GM18867 (cell line): Measurements from ENCODE around the gene C6orf62.
"Not testable (repeated sequence)": the region's sequence is repeated elsewhere in the genome, so short reads cannot be mapped to it uniquely, and the experiment has no call there.

Experiments used
- ATAC-seq: cut with Tn5 transposase; IDR thresholded peaks from one replicate; pipeline ENCODE4 v1.9.1; 2021; ENCODE audit warnings: mild to moderate bottlenecking, moderate library complexity; ENCODE audit not compliant: unreplicated experiment

Gene C6orf62

DNA sequence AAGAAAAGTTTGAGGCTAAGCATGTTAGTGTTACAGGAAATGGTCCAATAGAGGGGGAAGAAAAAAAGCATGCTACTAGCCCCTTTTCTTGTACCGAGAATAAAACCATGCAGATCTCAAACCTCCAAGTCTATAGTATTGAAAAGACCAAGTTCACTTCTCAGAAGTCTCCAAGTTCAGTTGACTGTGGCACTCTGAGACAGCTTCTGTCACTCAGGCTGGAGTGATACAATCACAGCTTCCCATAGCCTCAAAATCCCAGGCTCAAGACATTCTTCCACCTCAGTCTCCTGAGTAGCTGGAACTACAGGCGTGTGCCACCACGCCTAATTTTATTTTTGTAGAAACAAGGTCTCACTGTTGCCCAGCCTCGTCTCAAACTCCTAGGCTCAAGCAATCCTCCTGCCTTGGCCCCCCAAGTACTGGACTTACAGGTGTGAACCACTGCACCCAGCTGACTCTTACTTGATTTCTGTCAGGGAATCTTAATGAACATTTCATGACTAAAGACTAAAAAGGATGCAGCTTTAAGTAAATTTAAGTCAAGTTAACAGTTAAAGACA, 16.2 kb downstream of the C6orf62 start:
- ATAC-seq: no peak

DNA sequence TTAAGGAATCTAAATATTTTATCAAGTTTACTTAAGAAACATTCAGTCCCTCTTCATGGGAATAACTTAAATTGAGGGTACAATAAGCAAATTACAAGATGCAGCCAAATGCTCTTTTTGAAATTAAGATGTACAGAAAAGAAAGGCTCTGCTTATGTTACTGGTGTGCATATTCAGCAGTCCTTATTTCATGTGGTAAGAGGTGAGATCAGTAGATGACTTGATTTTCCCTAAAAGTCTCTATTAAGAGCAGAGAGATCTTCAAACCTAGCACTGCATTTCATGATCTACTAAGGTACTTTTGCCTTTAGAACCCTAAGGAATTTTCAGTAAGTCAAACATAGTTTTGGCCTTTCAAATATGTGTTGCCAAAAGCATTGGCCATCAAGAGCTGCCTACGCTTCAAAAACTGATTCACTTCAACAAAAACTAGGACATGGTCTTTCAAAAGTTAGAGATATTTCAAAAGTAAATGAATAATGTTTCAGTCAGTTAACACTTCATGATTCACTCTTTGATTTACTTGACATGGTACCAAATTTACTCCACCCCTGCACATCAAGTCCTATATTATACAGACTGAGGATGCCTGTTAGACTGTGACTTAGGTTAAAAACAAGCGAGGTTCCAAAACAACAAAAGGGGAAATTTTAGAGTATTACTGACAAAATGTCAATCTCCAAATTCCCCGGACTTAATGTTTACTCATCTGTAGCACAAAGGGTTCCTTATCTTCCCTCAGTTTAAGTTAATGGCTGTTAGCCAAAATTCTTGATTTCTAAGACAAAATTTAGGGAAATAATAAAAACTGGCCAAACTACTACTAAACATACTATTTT, 19.2 kb downstream of the C6orf62 start:
- ATAC-seq: no peak

DNA sequence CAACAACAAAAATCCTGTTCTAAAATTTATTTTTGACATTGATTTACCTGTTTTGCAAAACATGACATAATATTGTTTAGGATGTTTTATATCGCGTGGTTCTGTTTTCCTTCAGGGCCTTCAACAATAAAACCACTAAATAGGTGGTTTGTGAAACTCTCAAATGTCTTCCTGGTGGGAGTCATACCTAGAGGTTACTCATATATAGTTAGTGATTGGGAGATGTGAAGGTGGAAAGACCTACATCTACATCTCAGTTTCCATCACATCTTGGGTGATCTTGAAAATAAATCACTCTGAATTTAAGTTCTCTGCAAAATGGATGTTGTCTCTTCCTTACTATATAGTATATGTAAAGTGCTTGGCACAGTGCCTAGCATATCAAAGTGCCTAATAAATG, 22.9 kb downstream of the C6orf62 start:
- ATAC-seq: no peak

DNA sequence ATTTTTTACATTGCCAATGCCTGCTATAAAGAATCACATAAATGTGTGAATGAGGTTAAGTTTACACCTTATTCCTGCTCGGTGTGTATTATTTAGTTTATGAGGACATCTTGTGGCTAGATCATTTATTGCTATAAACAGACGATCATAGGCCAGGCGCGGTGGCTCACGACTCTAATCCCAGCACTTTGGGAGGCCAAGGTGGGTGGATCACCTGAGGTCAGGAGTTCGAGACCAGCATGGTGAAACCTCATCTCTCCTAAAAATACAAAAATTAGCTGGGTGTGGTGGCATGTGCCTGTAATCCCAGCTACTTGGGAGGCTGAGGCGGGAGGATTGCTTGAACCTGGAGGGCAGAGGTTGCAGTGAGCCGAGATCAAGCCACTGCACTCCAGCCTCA, 23.3 kb downstream of the C6orf62 start:
- not testable (repeated sequence) for ATAC-seq

DNA sequence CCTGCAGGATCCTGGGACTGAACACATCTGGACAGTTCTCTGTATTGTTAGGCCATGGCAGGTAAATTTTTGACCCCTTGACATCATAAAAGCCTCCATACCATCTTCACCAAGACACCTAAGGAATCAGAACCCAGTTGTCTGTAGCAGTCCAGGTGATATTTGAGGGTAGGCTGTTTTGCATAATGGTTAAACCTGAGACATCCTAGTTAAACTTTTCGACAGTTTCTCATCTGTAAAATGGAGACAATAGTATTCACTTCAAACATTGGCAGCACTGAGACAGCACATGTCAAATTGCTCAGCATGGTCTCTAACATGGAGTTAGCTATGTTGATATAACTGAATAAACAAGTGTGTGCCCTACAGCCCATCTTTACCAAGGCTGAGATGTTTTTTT, 24.8 kb downstream of the C6orf62 start:
- ATAC-seq: no peak

DNA sequence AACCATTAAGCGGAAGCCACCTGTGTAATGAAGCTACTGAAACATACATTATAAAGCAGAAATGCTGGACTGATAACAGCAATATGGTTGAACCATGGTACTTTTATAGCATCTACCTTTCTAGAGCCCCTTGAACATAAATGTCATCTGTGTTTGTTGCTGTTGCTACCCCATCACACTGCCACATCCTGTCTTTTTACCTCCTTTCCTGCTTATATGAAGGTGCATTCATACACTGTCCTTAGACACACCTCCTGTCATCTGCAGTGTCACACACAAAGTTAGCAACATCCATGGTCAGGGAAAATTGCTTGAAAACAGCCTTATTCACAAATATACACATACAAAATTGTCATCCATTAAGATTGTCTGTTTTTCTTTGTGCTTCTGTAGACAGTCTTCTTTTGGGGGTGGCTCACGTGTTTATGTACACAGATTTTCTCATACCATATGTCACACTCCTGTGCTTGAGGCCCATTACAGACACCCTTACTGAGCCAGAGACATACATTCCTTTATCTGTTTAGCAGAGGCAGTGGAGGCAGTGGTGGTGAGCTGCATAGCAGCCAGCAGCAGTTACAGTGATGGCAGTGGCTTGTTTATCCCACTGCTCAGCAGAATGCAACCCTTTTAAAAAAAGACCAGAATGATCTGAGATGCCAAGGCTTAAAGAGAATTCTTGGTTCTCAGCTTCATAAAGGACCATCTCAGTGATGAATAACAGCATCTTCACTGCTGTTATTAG, 25.9 kb downstream of the C6orf62 start:
- no peak for ATAC-seq

DNA sequence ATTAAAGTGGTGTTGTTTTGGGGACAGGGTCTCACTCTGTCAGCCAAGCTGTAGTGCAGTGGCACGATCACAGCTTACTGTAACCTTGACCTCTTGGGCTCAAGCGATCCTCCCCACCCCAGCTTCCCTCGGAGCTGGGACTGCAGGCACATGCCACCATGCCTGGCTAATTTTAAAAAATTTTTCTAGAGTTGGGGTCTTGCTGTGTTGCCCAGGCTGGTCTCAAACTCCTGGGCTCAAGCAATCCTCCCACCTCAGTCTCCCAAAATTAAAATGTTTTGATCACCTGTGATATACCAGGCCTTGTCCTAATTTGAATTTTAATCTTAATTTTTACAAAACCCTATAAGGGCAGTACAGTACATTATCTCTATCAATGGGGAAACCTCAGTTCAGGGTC, 26.5 kb downstream of the C6orf62 start:
- no peak for ATAC-seq

DNA sequence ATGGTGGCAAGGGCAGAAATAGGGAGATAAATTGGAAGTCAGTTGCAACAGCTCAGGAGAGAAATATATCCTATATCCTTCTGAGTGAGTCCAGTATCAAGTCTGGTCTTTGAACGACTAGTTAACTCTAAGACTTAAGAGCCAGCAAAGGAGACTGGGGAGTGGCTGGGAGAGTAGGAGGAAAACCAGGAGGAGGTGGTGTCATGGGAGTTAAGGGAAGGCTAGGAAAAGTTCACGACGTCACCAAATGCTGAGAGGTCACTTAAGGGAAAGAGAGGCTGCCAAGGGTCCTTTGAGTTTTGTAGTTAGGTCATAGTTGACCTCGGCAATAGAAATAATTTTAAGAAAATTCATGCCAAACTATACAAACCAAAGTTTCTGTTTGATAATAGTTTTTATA, 27.0 kb downstream of the C6orf62 start:
- no peak for ATAC-seq

DNA sequence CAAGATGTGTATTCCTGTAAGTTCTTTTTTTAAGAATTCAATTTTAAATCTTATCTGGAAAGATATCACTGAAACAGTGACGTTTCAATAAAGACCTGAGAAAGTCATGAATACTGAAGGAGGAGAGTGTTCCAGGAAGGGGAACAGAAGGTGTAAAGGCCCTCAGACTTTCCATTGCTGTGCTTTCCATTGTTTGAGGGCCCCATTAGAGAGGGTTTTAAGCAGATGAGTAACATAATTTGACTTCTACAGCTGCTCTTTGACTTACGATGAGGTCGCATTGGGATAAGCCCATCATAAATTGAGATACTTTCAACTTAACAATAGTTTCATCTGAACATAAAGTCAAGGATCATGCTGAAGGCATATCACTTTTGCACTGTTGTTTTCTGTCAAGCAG, 27.4 kb downstream of the C6orf62 start:
- no peak for ATAC-seq

DNA sequence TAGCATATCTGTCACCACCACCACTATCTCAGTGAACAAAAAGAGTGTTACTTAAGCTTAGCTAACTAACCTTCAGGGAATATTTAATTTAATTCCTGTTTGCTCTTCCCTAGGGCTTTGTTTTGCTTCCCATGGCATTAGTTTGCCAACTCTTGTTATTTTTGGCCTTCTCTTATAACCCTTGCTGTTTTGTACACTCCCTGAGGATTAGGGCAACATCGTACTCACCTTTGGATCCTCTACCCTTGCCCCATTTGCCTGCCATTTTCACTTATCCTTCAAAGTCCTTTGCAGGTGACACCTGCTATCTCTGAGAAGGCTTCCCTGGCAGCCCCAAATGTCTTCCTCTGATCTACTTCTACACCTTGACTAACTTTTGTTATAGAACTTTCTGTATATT, 28.4 kb downstream of the C6orf62 start:
- ATAC-seq: no peak

DNA sequence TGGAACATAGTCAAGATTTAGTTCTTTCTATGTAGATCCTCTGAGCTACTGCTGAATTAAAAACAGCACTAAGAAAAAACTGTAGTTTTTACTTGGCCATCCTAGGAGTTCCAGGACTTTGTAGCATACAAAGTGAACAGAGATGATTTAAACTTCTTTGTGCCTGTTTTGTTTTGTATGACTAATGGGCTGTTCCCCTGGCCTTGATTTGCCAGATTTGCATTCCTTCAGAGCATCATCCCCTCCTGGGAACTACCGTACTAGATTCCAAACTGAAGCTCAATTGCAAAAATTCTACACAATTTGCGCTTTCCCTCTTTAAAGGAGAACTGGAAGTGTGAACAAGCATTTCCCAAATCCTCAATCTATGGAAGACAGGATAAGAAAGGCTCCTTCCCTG, 29.0 kb downstream of the C6orf62 start:
- no peak for ATAC-seq

DNA sequence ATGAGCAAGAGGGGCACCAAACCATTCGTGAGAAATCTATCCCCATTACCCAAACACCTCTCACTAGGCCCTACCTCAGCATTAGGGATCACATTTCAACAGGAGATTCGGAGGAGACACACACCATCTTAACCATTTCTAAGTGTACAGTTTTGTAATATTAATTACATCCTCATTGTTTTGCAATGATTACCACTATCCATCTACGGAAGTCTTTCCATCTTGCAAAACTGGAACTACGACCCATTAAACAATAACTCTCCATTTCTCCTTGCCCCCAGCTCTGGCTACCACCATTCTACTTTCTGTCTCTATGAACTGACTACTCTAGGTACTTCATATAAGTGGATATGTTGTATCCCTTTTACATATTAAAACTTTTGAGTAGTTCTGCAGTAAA, 32.0 kb downstream of the C6orf62 start:
- ATAC-seq: no peak

DNA sequence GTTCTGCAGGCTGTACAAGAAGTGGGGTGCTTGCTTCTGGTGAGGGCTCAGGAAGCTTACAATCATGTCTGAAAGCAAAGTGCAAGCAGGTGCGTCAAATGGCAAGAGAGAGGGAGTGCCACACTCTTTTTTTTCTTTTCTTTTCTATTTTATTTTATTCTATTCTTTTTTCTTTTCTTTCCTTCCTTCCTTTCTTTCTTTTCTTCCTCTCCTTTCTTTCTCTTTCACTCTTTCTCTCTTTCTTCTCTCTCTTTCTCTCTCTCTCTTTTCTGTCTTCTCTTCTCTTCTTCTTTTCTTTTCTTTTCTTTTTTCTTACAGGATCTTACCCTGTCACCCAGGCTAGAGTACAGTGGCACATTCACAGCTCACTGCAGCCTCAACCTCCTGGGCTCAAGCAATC, 32.5 kb downstream of the C6orf62 start:
- no peak for ATAC-seq

DNA sequence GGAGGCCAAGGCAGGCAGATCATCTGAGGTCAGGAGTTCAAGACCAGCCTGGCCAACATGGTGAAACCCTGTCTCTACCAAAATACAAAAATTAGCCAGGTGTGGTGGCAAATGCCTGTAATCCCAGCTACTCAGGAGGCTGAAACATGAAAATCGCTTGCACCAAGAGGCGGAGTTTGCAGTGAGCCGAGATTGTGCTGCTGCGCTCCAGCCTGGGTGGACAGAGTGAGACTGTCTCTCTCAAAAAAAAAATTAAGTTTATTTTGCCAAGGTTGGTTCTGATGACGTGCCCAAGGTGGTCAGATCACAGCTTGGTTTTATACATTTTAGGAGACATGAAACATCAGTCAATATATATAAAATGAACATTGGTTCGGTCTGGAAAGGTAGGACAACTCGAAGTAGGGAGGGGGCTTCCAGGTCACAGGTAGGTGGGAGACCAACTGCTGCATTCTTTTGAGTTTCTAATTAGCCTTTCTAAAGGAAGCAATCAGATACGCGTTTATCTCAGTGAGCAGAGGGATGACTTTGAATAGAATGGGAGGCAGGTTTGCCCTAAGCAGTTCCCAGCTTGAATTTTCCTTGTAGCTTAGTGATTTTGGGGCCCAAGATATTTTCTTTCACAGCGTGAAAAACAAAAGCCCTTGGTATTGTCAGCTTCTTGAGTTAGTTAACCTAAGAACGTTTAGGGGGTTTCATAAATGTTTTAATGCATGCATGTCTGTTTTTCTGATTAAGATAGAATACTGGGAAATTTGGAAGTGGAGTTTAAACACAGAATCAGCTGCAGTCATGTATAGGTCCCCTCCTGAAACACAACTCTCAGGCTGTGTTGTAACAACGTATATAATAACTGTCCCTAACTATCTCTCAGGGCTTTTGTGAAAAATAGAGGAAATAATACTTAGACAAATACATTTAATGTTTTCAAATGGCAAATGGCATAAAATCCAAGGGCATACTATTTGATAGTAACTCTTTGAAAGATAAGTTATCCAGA, 35.4 kb downstream of the C6orf62 start:
- no peak for ATAC-seq

DNA sequence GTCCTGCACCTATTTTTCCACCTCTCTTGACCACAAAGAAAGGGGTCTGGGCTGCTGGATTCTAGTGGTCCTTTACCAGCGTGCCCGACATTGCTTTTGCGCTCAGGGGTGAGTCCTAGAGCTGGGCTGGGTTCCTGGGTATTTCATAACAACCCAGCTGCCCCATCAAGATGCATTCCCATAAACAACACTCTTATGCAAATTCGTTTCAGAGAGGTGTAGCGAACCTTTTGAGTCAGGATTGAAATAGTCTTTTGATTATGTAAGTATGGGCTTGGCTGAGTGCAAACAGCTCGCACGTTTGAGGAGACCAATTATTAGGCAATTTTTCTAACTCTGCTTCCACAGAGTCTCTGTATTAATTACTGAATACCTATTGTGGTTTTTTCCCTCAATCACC, 38.4 kb downstream of the C6orf62 start:
- no peak for ATAC-seq

DNA sequence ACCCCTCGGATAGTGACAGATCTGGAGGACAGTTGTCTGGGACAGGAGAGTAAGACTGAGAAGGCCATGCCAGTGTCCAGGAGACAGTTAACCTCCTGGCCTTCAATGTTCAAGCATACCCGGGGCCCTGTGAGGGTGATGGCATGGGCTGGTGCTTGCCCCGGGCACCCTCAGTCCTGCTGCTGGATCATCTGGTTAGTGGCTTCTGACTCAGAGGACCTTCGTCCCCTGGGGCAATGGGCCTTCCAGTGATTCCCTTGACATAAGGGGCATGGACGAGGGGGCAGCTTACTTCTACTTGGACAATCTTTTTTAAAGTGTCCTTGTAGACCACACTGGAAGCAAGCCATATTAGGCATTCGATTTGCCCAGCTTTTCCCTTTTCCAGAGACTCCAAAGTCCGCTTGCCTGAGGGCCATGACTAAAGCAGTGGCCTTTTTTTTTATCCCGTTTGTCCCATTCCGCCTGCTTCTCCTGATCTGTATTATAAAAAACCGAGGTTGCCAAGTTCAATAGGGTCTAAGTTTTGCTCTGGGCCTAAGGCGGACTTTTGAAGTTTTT, 40.1 kb downstream of the C6orf62 start:
- ATAC-seq: not testable (repeated sequence)

DNA sequence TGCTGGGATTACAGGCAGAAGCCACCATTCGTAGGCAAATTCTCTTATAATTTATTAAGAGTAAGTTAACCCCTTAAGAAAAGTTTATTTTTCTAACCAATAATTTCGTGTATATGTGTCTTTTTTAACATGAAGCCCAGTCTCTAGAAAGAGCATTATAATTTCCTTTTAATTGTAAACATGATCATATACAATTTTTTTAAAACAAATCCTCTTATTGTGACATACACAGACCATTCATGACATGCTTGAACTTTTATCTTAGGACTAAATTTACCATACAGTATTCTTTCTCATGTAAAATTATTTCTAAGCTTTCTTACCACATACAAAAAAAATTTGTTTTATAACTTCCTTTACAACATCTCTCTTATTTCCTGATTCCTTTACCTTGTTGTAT, 45.3 kb downstream of the C6orf62 start:
- ATAC-seq: no peak

DNA sequence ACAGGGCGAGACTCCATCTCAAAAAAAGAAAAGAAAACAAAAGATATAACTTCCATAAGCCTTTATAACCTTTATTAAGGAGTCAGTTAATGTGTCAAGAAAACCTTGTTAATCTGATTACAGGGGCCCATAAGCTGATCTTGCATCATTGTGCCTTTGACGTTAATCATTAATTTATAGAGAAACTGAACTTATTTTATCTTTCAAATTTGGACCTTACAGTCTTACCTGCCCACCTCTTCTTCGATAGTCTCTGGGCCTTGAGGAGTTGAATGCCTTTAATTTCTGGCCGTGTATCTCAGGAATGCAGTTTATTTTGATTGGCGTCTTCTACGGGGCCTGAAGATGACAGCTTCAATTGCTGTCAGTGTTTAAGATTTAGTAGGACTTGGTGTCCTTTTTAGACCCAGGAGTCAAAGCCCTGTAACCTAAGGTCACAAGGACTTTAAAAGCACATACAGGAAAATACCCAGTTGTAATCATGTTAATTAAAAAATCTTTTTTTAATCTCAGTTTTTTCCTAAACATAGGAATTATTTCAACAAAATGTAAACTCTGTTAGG, 46.3 kb downstream of the C6orf62 start:
- no peak for ATAC-seq

DNA sequence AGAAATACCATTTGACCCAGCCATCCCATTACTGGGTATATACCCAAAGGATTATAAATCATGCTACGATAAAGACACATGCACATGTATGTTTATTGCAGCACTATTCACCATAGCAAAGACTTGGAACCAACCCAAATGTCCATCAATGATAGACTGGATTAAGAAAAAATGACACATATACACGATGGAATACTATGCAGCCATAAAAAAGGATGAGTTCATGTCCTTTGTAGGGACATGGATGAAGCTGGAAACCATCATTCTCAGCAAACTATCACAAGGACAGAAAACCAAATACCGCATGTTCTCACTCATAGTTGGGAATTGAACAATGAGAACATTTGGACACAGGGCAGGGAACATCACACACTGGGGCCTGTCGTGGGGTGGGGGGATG, 47.9 kb downstream of the C6orf62 start:
- not testable (repeated sequence) for ATAC-seq

DNA sequence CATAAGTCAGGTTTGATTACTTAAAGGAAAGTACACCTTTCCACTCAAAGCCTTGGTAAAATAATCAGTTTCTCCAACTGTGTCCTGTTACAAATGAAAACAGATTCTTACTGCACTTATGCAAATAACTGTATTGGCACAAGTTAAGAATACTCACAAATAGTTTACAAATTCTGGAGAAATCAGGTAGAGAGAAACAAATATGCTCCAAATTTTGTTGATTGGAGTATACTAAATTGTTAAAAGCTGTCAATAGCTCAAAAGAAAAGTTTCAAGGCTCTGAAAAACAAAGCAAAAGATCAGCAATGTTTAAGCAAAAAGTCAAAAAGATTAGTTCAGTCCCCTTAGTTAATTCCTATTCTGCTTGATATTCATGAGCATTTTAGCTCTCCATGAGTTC, 48.5 kb downstream of the C6orf62 start:
- not testable (repeated sequence) for ATAC-seq
